GM21786 (cell line): Measurements from ENCODE around the gene TLR9.
A peak's percentile ranks its signal among the peaks of the same experiment; 100 is the strongest.

Experiments used
- ATAC-seq: cut with Tn5 transposase; IDR thresholded peaks from one replicate; pipeline ENCODE4 v1.9.1; 2021; ENCODE audit not compliant: unreplicated experiment

The TLR9 gene

GRCh38 chr3:52248165-52248541 lies 22.7 kb upstream of the TLR9 start:
- no peak for ATAC-seq

- ATAC-seq: no peak
Observed at GRCh38 chr3:52247409-52248164, 22.1 kb upstream of the TLR9 start.

- no peak for ATAC-seq
Observed at GRCh38 chr3:52246728-52247408, 21.4 kb upstream of the TLR9 start.

GRCh38 chr3:52246264-52246620 lies 20.8 kb upstream of the TLR9 start:
- ATAC-seq: no peak

- no peak for ATAC-seq
Observed at GRCh38 chr3:52245322-52246263, 20.1 kb upstream of the TLR9 start, which contains the start of gene PPM1M. TSS of gene PPM1M (plus strand) at chr3:52245759. CDS start at chr3:52245825, 66 bp downstream.

- ATAC-seq: peak; percentile 47
Observed at GRCh38 chr3:52243791-52244628, 18.6 kb upstream of the TLR9 start.

GRCh38 chr3:52242039-52242438 lies 16.6 kb upstream of the TLR9 start:
- no peak for ATAC-seq

- ATAC-seq: no peak
Observed at GRCh38 chr3:52240886-52241370, 15.5 kb upstream of the TLR9 start.

- no peak for ATAC-seq
Observed at GRCh38 chr3:52240059-52240885, 14.8 kb upstream of the TLR9 start.

- peak; percentile 61 for ATAC-seq
Observed at GRCh38 chr3:52238761-52239701, 13.6 kb upstream of the TLR9 start, which contains the start of gene TWF2. TSS of gene TWF2 (minus strand) at chr3:52239158. CDS start at chr3:52239016, 142 bp downstream.

- peak; percentile 6 for ATAC-seq
Observed at GRCh38 chr3:52238193-52238760, 12.8 kb upstream of the TLR9 start.

- no peak for ATAC-seq
Observed at GRCh38 chr3:52237657-52238172, 12.3 kb upstream of the TLR9 start.

- ATAC-seq: no peak
Observed at GRCh38 chr3:52237006-52237656, 11.7 kb upstream of the TLR9 start.

GRCh38 chr3:52236424-52236886 lies 11.0 kb upstream of the TLR9 start:
- ATAC-seq: no peak

- no peak for ATAC-seq
Observed at GRCh38 chr3:52234516-52235447, 9.3 kb upstream of the TLR9 start.

GRCh38 chr3:52233968-52234367 lies 8.5 kb upstream of the TLR9 start:
- no peak for ATAC-seq
